ENCODE results near the gene GHR. TPM values are rescaled to one million over a fixed set of nuclear protein-coding genes. Genes with fewer than 3 reads are reported as not detected.

The GHR gene
- polyA plus RNA-seq, 3 donors: not detected

GRCh38 chr5:42553461-42553860 is 130.2 kb downstream of the GHR start:
- no peak for DNase-seq
- H3K36me3 ChIP-seq (replicated peaks in 1 of 2; ENCODE audit: control insufficient read depth in 1 of 2, insufficient read depth in 2 of 2, low read length in 2 of 2): no peaks in the 10 kb centered on the region
- no peak overlapping the region for H2AFZ ChIP-seq (ENCODE audit: insufficient read depth, low read depth, low read length, poor library complexity, severe bottlenecking)
- no peak overlapping the region for H3K4me3 Mint-ChIP-seq
- H4K20me1 ChIP-seq (ENCODE audit: insufficient read depth, low read length): no peaks in the 10 kb centered on the region
- peaks cover 0 to 3% (median 0%) of the 10 kb centered on the region in 3 donors for H3K27me3 Mint-ChIP-seq (ENCODE audit: low read depth in 3 of 3)
- H3K9me3 Mint-ChIP-seq: peaks cover 0 to 4% (median 0%) of the 10 kb centered on the region in 7 donors
- intact Hi-C loops (cut with micrococcal nuclease): no loop called here
- no peaks in the 10 kb centered on the region for H3K4me1 ChIP-seq (ENCODE audit: control insufficient read depth in 1 of 2, insufficient read depth in 2 of 2, low read length in 2 of 2)
- WGBS (ENCODE audit: insufficient coverage): no CpG with 5 or more reads among the region's 4 CpGs
- TF ChIP-seq CTCF (IDR thresholded peaks at IDR 0.05): no peak
- no peak overlapping the region for H3K4me3 ChIP-seq (replicated peaks in 1 of 3; ENCODE audit: low read depth in 2 of 3, low read length in 3 of 3)
- no peaks in the 10 kb centered on the region for H3K9me3 ChIP-seq (replicated peaks in 1 of 2; ENCODE audit: control insufficient read depth in 1 of 2, insufficient read depth in 1 of 2, low read length in 2 of 2)
- no peak overlapping the region for H3K27ac Mint-ChIP-seq
- no peaks in the 10 kb centered on the region for H3K36me3 Mint-ChIP-seq
- no peak overlapping the region for H3K9ac ChIP-seq (ENCODE audit: insufficient read depth, low read length, poor library complexity, severe bottlenecking)
- no peak overlapping the region for H3K27ac ChIP-seq (ENCODE audit: low read depth in 1 of 2, low read length in 2 of 2)
- H3K79me2 ChIP-seq (ENCODE audit: insufficient read depth, low read length): no peaks in the 10 kb centered on the region
- no peak overlapping the region for H3K4me2 ChIP-seq (replicated peaks; ENCODE audit: extremely low read depth, low read length, poor library complexity, severe bottlenecking)
- H3K4me1 Mint-ChIP-seq: no peaks in the 10 kb centered on the region
- no peaks in the 10 kb centered on the region for H3K27me3 ChIP-seq (ENCODE audit: control insufficient read depth in 2 of 2, insufficient read depth in 2 of 2, low read length in 2 of 2)

GRCh38 chr5:42555010-42555409 is 131.8 kb downstream of the GHR start:
- no peak for DNase-seq
- Histone ChIP-seq H3K27me3 (ENCODE audit: control insufficient read depth in 2 of 2, insufficient read depth in 2 of 2, low read length in 2 of 2) (no peaks in the 10 kb centered on the region), H3K79me2 (ENCODE audit: insufficient read depth, low read length) (no peaks in the 10 kb centered on the region), H3K9ac (ENCODE audit: insufficient read depth, low read length, poor library complexity, severe bottlenecking) (no peak overlapping the region), H3K36me3 (replicated peaks in 1 of 2; ENCODE audit: control insufficient read depth in 1 of 2, insufficient read depth in 2 of 2, low read length in 2 of 2) (no peaks in the 10 kb centered on the region), H3K4me3 (replicated peaks in 1 of 3; ENCODE audit: low read depth in 2 of 3, low read length in 3 of 3) (no peak overlapping the region), H4K20me1 (ENCODE audit: insufficient read depth, low read length) (no peaks in the 10 kb centered on the region), H2AFZ (ENCODE audit: insufficient read depth, low read depth, low read length, poor library complexity, severe bottlenecking) (no peak overlapping the region), H3K4me1 (ENCODE audit: control insufficient read depth in 1 of 2, insufficient read depth in 2 of 2, low read length in 2 of 2) (no peaks in the 10 kb centered on the region), H3K4me2 (replicated peaks; ENCODE audit: extremely low read depth, low read length, poor library complexity, severe bottlenecking) (no peak overlapping the region), H3K9me3 (replicated peaks in 1 of 2; ENCODE audit: control insufficient read depth in 1 of 2, insufficient read depth in 1 of 2, low read length in 2 of 2) (no peaks in the 10 kb centered on the region), H3K27ac (ENCODE audit: low read depth in 1 of 2, low read length in 2 of 2) (no peak overlapping the region)
- intact Hi-C loops (cut with micrococcal nuclease): no loop called here
- Mint-ChIP-seq H3K4me1 (no peaks in the 10 kb centered on the region), H3K36me3 (no peaks in the 10 kb centered on the region), H3K9me3 (peaks cover 0 to 4% (median 0%) of the 10 kb centered on the region in 7 donors), H3K27ac (no peak overlapping the region), H3K27me3 (ENCODE audit: low read depth in 3 of 3) (peaks cover 0 to 3% (median 0%) of the 10 kb centered on the region in 3 donors), H3K4me3 (no peak overlapping the region)
- no CpG with 5 or more reads among the region's 1 CpG for WGBS (ENCODE audit: insufficient coverage)
- TF ChIP-seq CTCF (IDR thresholded peaks at IDR 0.05): no peak
